Smooth muscle cell (in vitro differentiated cells): Measurements from ENCODE around the gene GREB1. TPM values are rescaled to one million over a fixed set of nuclear protein-coding genes. Genes with fewer than 3 reads are reported as not detected.

ENCODE experiments used
- DNase-seq: peaks from one replicate; lab custom pipeline; 2025; ENCODE audit not compliant: unreplicated experiment; lab: John Stamatoyannopoulos, UW
- H2AFZ ChIP-seq: fragments of 200-600 bp; sonication (generic); 2 replicates; pipeline ENCODE4 v1.6.0; 2016; ENCODE audit warnings: antibody characterized with exemption, low read depth, mild to moderate bottlenecking
- H3F3A ChIP-seq: fragments of 200-600 bp; sonication (generic); 2 replicates; pipeline ENCODE4 v1.6.0; 2017; ENCODE audit warnings: antibody characterized with exemption, low read depth
- H3K27ac ChIP-seq: fragments of 200-600 bp; sonication (generic); 2 replicates; pipeline ENCODE4 v1.5.1; 2016; ENCODE audit warnings: low read depth, mild to moderate bottlenecking
- H3K27me3 ChIP-seq: fragments of 200-600 bp; sonication (generic); 2 replicates; pipeline ENCODE4 v1.6.1; 2016; ENCODE audit warnings: low read depth, mild to moderate bottlenecking
- H3K36me3 ChIP-seq: fragments of 200-600 bp; sonication (generic); 2 replicates; pipeline ENCODE4 v1.5.1; 2016; ENCODE audit warnings: low read depth
- H3K4me1 ChIP-seq: fragments of 200-600 bp; sonication (generic); 2 replicates; pipeline ENCODE4 v1.5.1; 2016; ENCODE audit warnings: low read depth
- H3K4me2 ChIP-seq: fragments of 200-600 bp; sonication (generic); 2 replicates; pipeline ENCODE4 v1.6.0; 2016; ENCODE audit warnings: mild to moderate bottlenecking
- H3K4me3 ChIP-seq: fragments of 200-600 bp; sonication (generic); 2 replicates; pipeline ENCODE4 v1.5.1; 2016; ENCODE audit warnings: mild to moderate bottlenecking
- H3K79me2 ChIP-seq: fragments of 200-600 bp; sonication (generic); 2 replicates; pipeline ENCODE4 v1.6.0; 2016; ENCODE audit warnings: low read depth, mild to moderate bottlenecking
- H3K9ac ChIP-seq: fragments of 200-600 bp; sonication (generic); 2 replicates; pipeline ENCODE4 v1.6.0; 2016; ENCODE audit warnings: low read depth
- H3K9me3 ChIP-seq: fragments of 200-600 bp; sonication (generic); replicated peaks from 2 replicates; pipeline ENCODE4 v1.5.1; 2016; ENCODE audit warnings: low read depth
- H4K20me1 ChIP-seq: fragments of 200-600 bp; sonication (generic); 2 replicates; pipeline ENCODE4 v1.6.0; 2016; ENCODE audit warnings: low read depth
- CTCF ChIP-seq: fragments of 200-600 bp; sonication (generic); IDR thresholded peaks from 2 replicates; pipeline ENCODE4 v1.5.1; 2017; ENCODE audit warnings: borderline replicate concordance, mild to moderate bottlenecking, antibody characterized with exemption; ENCODE audit not compliant: insufficient read depth, poor library complexity, severe bottlenecking
- WGBS: methylation state at CpG from one replicate; pipeline ENCODE4 v1.1.7; 2016; ENCODE audit warnings: low lambda C conversion rate; 5-methylcytosine and 5-hydroxymethylcytosine counted together
- polyA plus RNA-seq: library from polyadenylated mRNA; unstranded; fragments of >200 nt; fragmentation: Nextera tagmentation; extraction: Ambion mirVana; gene quantifications from 2 replicates; pipeline ENCODE4 v1.2.1, GENCODE V29; 2016
- total RNA-seq: library from RNA; depleted of rRNA; stranded (reverse); fragments of >200 nt; gene quantifications from 2 replicates; pipeline ENCODE4 v1.2.3, GENCODE V29; 2014

Gene GREB1
- total and polyA plus RNA-seq, 2 experiments from 2014 or later = 1.7 to 4.3 TPM

DNA sequence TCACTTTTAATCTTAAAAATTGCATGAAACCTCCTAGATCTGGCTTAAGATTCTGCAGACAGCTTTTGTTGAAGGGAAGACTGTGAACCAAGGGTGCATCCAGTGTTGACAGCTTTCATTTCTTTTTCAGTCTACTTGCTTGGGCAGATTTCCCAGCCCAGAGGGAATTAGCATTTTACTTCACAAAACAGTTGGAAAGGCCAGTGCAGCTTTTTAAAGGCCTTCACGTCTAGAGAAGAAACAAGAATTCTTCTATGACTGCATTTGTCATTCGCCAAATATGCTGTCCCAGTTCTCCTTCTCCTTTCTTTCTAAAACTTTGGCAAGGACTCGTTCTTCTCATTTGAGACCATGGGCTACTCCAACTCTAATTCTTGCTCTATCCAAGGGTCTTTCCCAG, 118.7 kb downstream of the GREB1 start:
- Histone ChIP-seq H3K4me2 (no peak overlapping the region), H2AFZ (no peak overlapping the region), H3K79me2 (no peaks in the 10 kb centered on the region), H3K27ac (no peak overlapping the region), H3K27me3 (no peaks in the 10 kb centered on the region), H3K4me3 (no peak overlapping the region), H3K36me3 (no peaks in the 10 kb centered on the region), H3F3A (peaks cover 6% of the 10 kb centered on the region), H3K9me3 (no peaks in the 10 kb centered on the region), H3K9ac (no peak overlapping the region), H4K20me1 (no peaks in the 10 kb centered on the region), H3K4me1 (no peaks in the 10 kb centered on the region)
- 57% methylated on average over 3 of the region's 3 CpGs for WGBS
- TF ChIP-seq CTCF = no peak
- DNase-seq = no peak

DNA sequence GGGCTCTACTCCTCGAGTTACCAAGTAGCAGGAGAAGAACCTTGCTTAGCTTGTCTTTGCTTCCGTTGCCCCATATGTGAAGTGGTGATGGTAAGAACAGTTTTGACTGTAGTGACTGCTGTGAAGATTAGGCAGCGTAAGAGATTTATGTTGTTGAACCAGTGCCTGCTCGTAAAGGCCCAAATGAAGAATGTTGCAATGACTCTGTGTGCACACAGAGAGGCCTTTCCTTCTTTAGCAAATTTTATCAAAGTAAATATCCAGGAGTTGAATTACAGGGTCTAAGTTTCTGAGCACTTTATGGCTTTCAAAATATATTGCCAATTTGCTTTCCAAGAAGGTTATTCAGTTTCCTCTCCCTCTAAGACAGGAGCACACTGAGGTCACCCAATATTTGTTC, 121.7 kb downstream of the GREB1 start:
- H3K36me3 ChIP-seq = no peaks in the 10 kb centered on the region
- H2AFZ ChIP-seq = no peak overlapping the region
- H3K27me3 ChIP-seq = no peaks in the 10 kb centered on the region
- H3K27ac ChIP-seq = no peak overlapping the region
- DNase-seq = no peak
- 37% methylated on average over 4 of the region's 4 CpGs for WGBS
- H3K9ac ChIP-seq = no peak overlapping the region
- H3K4me2 ChIP-seq = no peak overlapping the region
- H3K4me3 ChIP-seq = no peak overlapping the region
- no peaks in the 10 kb centered on the region for H4K20me1 ChIP-seq
- no peaks in the 10 kb centered on the region for H3K4me1 ChIP-seq
- H3K79me2 ChIP-seq = no peaks in the 10 kb centered on the region
- H3K9me3 ChIP-seq = no peaks in the 10 kb centered on the region
- no peaks in the 10 kb centered on the region for H3F3A ChIP-seq
- TF ChIP-seq CTCF = no peak

DNA sequence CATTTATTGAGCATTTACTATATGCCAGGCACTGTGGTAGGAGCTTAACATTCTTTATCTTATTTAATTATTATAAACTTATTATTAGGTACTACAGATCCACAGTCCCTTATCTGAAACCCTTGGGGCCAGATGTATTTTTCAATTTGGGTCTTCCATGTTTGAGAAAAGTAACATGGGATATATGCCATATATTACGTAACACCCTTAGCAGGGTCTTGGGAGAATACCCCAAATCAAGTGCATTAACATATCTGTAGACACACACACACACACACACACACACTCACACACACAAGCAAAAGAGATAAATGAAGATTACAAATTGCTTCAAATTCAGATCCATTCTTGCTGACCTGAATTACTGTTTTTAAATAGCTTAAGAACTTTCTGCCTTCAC, 122.4 kb downstream of the GREB1 start:
- H3K36me3 ChIP-seq = no peaks in the 10 kb centered on the region
- DNase-seq = no peak
- no peaks in the 10 kb centered on the region for H3K4me1 ChIP-seq
- no peak overlapping the region for H3K9ac ChIP-seq
- H3K4me2 ChIP-seq = no peak overlapping the region
- H3K4me3 ChIP-seq = no peak overlapping the region
- H3K27ac ChIP-seq = no peak overlapping the region
- no peaks in the 10 kb centered on the region for H4K20me1 ChIP-seq
- H3K79me2 ChIP-seq = no peaks in the 10 kb centered on the region
- H3K9me3 ChIP-seq = no peaks in the 10 kb centered on the region
- 100% methylated on average over 1 of the region's 1 CpG for WGBS
- TF ChIP-seq CTCF = no peak
- no peak overlapping the region for H2AFZ ChIP-seq
- H3K27me3 ChIP-seq = no peaks in the 10 kb centered on the region
- H3F3A ChIP-seq = no peaks in the 10 kb centered on the region

DNA sequence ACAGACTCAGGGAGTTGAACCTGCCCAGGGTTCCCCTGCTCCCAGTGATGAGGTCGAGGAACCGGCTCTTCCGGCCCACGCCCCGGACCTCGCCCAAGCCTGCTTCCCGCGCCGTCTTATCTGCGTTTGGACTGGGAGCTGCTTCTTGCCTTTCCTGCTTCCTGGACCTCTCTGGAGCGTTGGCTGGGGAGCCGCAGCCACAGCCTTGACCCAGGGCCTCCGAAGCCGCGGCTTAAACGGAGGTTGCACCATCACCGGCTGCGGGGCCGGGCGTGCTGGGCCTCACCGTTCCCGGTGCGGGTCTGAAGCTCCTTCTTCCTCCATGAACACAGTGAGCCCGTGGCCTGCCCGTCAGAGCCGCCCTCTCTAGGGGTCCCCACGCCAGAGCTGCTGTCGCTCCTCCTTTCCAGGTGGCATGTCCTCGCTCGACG, 122.8 kb downstream of the GREB1 start:
- Histone ChIP-seq H3K4me1 (no peaks in the 10 kb centered on the region), H3K27me3 (no peaks in the 10 kb centered on the region), H2AFZ (no peak overlapping the region), H3F3A (no peaks in the 10 kb centered on the region), H3K79me2 (no peaks in the 10 kb centered on the region), H3K9me3 (no peaks in the 10 kb centered on the region), H3K27ac (no peak overlapping the region), H3K4me2 (no peak overlapping the region), H3K4me3 (no peak overlapping the region), H3K9ac (no peak overlapping the region), H4K20me1 (no peaks in the 10 kb centered on the region), H3K36me3 (no peaks in the 10 kb centered on the region)
- TF ChIP-seq CTCF = no peak
- WGBS = 94% methylated on average over 31 of the region's 31 CpGs
- DNase-seq = no peak
